OCI-M2 (cell line): ENCODE data around the gene GLTPD2.

Source experiments
- DNase-seq: peaks from one replicate; lab custom pipeline; 2025; ENCODE audit not compliant: unreplicated experiment; lab: John Stamatoyannopoulos, UW

GLTPD2 gene

GRCh38 chr17:4771519-4772234 is 17.1 kb upstream of the GLTPD2 start, which contains the start of gene TM4SF5:
TSS of gene TM4SF5 (plus strand) at chr17:4771886. CDS start at chr17:4771923, 37 bp downstream.
- no peak for DNase-seq

- DNase-seq: no peak
These were observed 16.5 kb upstream of the GLTPD2 start for GRCh38 chr17:4772235-4772613.

GRCh38 chr17:4777969-4778760 is 10.6 kb upstream of the GLTPD2 start:
- no peak for DNase-seq

DNA sequence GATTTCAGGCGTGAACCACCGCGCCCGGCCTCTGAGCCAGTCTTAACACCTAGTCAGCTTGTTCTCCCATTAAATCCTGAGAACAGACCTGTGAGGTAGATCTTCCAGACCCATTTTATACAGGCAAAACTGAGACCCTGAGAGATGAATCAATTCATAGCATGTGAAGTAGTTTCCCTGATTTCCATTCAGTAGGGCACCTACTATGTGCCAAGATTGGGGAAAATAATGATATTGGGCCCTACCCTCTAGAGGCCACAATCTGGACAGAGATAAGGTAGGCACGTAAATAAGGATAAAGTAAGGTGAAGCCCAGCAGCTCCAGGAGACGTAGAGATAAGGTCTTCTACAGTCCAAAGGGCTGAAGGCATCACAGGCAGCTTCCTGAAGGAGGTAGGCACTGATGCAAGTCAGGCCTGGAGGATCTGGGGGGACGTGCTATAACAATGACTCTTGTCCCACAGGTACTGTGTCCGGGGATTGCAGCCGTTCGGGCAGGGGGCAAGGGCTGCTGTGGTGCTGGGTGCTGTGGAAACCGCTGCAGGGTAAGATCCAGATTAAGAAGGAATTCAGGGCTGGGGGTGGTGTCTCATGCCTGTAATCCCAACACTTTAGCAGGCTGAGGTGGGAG is 8.3 kb upstream of the GLTPD2 start:
- DNase-seq: no peak

- DNase-seq: no peak
These were observed 6.1 kb upstream of the GLTPD2 start for GRCh38 chr17:4782652-4783051.

- no peak for DNase-seq
These were observed 3.3 kb upstream of the GLTPD2 start for GRCh38 chr17:4785311-4786105.

- no peak for DNase-seq
These were observed 2.7 kb upstream of the GLTPD2 start, which contains the start of gene VMO1 for GRCh38 chr17:4786106-4786511. TSS of gene VMO1 (minus strand) at chr17:4786364. CDS start at chr17:4786352, 12 bp downstream.

DNA sequence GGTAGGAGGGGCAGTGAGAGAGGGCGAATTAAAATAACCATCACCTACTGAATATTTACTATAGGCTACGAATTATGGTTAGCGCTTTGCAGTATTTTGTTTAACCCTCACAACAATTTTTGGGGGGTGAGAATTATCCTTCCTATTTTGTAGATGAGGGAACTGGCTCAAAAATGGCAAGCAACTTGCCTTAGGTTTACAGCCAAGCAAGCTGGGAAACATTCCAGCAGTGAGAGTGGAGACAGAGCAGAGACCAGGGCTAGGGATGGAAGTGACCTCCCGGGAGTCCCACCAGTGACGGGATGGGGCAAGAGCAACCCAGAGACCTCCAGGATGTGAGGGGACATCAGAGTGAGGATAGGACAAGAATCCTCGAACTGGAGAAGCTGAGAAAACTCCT is 2.2 kb upstream of the GLTPD2 start:
- no peak for DNase-seq

- no peak for DNase-seq
These were observed 481 bp upstream of the GLTPD2 start for GRCh38 chr17:4788159-4788806.

- DNase-seq: no peak
These were observed 862 bp downstream of the GLTPD2 start for GRCh38 chr17:4789701-4789950.

DNA sequence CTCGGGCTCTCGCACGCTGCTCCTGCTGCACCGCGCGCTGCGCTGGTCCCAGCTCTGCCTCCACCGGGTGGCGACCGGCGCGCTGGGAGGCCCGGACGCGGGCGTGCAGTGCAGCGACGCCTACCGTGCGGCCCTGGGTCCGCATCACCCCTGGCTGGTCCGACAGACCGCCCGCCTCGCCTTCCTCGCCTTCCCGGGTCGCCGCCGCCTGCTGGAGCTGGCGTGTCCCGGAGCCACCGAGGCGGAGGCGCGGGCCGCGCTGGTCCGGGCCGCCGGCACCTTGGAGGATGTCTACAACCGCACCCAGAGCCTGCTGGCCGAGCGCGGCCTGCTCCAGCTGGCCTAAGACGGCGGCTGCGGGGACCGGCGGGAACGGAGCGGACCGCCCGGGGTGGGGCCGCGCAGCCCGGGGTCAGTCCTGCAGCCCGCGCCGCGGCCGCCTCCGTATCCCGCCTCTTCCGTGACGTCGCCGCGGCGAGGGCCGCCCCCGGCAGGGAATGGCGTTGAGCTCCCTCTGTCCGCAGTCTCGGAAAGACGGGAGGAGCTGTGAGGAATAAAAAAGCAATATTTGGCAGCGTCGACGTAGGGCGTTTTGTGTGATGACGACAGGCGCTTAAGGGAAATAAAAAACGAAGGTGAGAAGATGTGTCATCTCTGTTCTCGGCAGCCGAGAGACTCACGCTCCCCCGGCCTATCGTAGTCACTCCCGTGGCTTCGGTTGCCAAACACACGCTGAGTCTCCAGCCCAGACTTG is 1.4 kb downstream of the GLTPD2 start:
- DNase-seq: peak; percentile 26

DNA sequence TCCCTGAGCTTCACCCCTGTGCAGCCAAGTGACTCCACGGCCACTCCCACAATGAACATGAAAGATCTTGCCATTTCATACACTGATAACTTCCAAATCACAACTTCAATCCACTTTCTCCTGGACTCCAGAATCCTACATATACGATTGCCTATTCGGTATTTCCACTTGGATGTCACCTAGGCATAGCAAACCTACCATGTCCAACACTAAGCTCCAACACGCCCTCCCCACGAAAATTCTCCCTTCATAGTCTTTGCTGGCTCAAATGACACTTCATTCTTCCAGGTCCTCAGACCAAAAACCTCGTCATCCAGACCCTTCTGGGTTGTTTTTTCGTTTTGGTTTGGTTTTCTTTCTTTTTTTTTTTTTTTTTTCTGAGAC is 1.9 kb downstream of the GLTPD2 start:
- DNase-seq: no peak

DNA sequence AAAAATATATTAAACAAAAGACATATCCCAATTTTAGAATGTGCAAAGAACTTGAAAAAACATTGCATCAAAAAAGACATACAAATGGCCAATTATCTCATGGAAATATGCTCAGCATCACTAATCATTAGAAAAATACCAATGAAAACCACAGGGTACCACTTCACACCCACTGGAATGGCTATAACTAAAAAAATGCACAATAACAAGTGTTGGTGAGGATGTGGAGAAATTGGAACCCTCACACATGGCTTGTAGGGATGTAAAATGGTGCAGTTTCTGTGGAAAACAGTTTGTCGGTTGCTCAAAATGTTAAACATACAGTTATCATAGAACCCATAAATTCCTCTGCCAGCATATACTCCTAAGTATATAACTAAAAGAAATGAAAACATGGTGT is 6.4 kb downstream of the GLTPD2 start:
- no peak for DNase-seq

DNA sequence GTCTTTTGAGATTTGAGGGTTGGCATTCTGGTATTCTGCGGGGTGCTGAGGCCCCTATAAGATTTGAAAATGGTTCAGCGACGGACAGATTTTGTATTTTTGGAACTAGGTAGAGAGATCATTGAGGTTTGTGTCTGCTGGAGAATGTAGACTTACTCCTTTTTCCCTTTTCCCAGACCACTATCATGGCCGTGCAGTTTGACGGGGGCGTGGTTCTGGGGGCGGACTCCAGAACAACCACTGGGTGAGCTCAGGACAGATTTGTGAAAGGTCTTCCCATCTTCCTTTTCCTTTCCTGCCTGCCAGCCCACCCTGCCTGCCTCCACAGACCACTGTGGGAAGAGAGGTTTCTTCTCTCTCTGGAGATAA is 7.8 kb downstream of the GLTPD2 start:
- no peak for DNase-seq

DNA sequence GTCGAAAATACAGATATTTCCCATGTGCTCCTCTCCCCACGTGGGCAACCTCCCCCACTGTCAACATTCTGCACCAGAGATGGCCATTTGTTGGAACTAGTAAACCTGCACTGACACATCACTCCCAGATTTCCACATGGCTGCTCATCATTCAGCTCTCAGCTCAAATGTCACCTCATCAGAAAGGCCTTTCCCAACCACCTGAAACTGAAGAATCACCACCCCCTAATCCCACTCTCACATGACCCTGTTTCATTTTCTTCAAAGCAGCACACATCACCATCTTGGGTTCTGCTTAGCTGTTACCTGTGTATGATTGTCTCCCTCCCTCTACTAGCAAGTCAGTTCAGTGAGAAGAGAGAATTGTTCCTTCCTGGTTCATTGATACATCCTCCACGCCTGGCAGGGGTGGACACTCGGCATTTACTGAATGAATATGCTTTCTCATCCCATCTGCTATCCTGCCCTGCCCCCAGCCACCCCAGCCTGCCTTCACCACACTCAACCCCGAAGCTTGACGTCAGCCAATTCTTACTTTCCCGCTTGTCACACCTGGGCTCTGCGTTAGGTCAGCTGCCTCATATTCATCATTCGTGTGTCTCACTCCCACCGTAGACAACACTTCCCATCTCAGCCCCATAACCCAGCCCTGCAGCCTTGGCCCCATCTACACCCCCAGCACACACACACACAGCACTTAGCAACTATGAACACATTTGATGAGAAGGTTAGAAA is 11.9 kb downstream of the GLTPD2 start:
- DNase-seq: no peak

GRCh38 chr17:4802228-4802627 is 13.5 kb downstream of the GLTPD2 start, which contains the start of gene C17orf114:
TSS of gene C17orf114 (minus strand) at chr17:4802328.
- DNase-seq: no peak

DNA sequence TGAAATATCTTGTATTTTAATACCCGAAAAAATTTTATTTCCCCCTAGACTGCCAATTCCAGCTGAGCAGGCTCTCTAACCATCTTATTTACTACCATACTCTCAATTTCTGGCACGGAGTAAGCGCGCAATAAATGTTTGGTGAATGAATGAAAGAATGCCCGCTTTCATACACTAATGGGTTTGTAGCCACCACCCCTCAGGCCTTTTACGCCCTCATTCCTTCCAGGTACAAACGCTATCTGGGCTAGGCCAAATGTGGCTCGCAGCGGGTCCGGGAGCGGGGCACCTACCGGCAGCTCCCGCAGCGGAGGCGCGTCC is 17.7 kb downstream of the GLTPD2 start:
- DNase-seq: no peak

DNA sequence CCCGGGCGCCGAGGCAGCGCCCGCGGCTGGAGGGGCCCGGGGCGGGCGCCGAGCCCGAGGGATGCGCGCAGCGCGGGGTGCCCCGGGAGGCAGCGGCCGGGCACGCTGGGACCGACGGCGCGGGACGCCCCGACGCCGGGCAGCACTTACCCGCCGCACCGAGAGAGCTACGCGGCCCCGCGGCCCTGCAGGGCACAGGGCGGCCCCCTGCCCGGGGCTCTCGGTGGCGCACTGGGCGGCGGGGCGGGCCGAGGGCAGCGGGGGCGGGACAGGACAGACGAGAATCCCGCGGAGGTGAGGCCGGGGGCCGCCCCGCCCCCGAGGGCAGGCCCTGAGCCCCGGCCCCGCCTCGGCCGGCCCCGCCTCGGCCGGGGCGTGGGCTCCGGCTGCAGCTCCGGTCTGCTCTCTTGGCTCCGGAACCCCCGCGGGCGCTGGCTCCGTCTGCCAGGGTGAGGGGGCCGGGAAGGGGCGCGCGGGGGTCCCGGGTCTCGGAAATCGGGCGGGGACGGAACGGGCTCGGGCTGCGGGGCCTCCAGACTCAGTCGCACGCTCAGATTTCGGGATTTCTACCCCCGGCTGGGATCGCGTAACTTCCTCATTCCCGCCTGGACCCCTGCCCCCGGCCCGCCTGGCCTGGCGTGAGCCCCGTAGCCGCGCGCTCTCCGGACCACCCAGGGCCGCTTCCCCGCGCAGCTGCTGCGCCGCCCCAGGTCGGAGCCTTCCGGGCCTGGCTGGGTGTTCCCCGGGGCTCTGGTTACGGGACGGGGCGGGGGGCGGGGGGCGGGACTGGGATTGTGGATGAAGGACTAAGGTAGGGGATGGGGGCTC is 18.2 kb downstream of the GLTPD2 start, which contains the start of gene PLD2:
Gene PLD2, plus strand, starts transcription at position 376 of the 828 bp plus-strand sequence. CDS start 621 bp downstream, outside the sequence.
- peak; percentile 8 for DNase-seq
